ENCODE results near the gene TNFAIP1.
A peak's percentile ranks its signal among the peaks of the same experiment; 100 is the strongest.

Gene TNFAIP1

GRCh38 chr17:28319598-28319935, 16.0 kb upstream of the TNFAIP1 start:
- no peak overlapping the region for H3K18ac ChIP-seq (ENCODE audit: low read length)
- H2AK5ac ChIP-seq (ENCODE audit: low read depth, low read length): no peak overlapping the region
- H3K4me3 ChIP-seq (ENCODE audit: low read length in 2 of 2): peak overlapping the region; percentile 58 to 96
- H3K79me1 ChIP-seq (ENCODE audit: low read depth, low read length): peaks cover 2% of the 10 kb centered on the region
- peak overlapping the region; percentile 87 for H2AFZ ChIP-seq (ENCODE audit: low read length)
- H3K27me3 ChIP-seq (ENCODE audit: control insufficient read depth in 3 of 3, insufficient read depth in 3 of 3, low read depth in 1 of 3, low read length in 3 of 3): no peaks in the 10 kb centered on the region
- H2BK12ac ChIP-seq (ENCODE audit: low read length): no peak overlapping the region
- WGBS, 2 donors (ENCODE audit: extremely low coverage in 2 of 2, insufficient read length in 2 of 2, insufficient replicate concordance in 1 of 2): no CpG with 5 or more reads among the region's 7 CpGs
- H3K36me3 ChIP-seq (replicated peaks in 1 of 2; ENCODE audit: control insufficient read depth in 2 of 2, insufficient read depth in 2 of 2, low read length in 2 of 2): peaks cover 0 to 44% of the 10 kb centered on the region in 2 donors
- H2BK120ac ChIP-seq (ENCODE audit: low read depth, low read length): no peak overlapping the region
- no peak overlapping the region for H3K4ac ChIP-seq (ENCODE audit: low read length)
- H3K23ac ChIP-seq (ENCODE audit: low read depth, low read length, poor library complexity): no peak overlapping the region
- H3K4me2 ChIP-seq (ENCODE audit: insufficient read depth, low read length, poor library complexity, severe bottlenecking): peak overlapping the region; percentile 56
- H4K91ac ChIP-seq (ENCODE audit: low read depth, low read length, poor library complexity): no peak overlapping the region
- no peak overlapping the region for H2BK15ac ChIP-seq (ENCODE audit: low read length)
- H3K9ac ChIP-seq (ENCODE audit: low read depth, low read length, poor library complexity): peak overlapping the region; percentile 93
- H2BK5ac ChIP-seq (ENCODE audit: low read length): peak overlapping the region; percentile 93
- no peak for DNase-seq (ENCODE audit: low spot score)
- H3K14ac ChIP-seq (ENCODE audit: low read length): no peak overlapping the region
- peaks cover 0 to 10% of the 10 kb centered on the region in 2 donors for H3K9me3 ChIP-seq (replicated peaks in 1 of 2; ENCODE audit: control insufficient read depth in 2 of 2, insufficient read depth in 1 of 2, low read depth in 1 of 2, low read length in 2 of 2)
- H4K8ac ChIP-seq (ENCODE audit: low read depth, low read length): no peak overlapping the region
- peaks cover 15 to 28% of the 10 kb centered on the region in 2 donors for H3K4me1 ChIP-seq (ENCODE audit: control insufficient read depth in 2 of 2, insufficient read depth in 1 of 2, low read depth in 1 of 2, low read length in 2 of 2)
- peak overlapping the region; percentile 74 for H3K27ac ChIP-seq (replicated peaks; ENCODE audit: low read length)

GRCh38 chr17:28320215-28321061, 15.1 kb upstream of the TNFAIP1 start:
- Histone ChIP-seq H4K8ac (ENCODE audit: low read depth, low read length) (no peak overlapping the region), H3K14ac (ENCODE audit: low read length) (no peak overlapping the region), H3K36me3 (replicated peaks in 1 of 2; ENCODE audit: control insufficient read depth in 2 of 2, insufficient read depth in 2 of 2, low read length in 2 of 2) (peaks cover 0 to 53% of the 10 kb centered on the region in 2 donors), H3K18ac (ENCODE audit: low read length) (no peak overlapping the region), H3K79me1 (ENCODE audit: low read depth, low read length) (peaks cover 2% of the 10 kb centered on the region), H3K27ac (replicated peaks; ENCODE audit: low read length) (no peak overlapping the region), H3K9ac (ENCODE audit: low read depth, low read length, poor library complexity) (no peak overlapping the region), H4K91ac (ENCODE audit: low read depth, low read length, poor library complexity) (no peak overlapping the region), H3K27me3 (ENCODE audit: control insufficient read depth in 3 of 3, insufficient read depth in 3 of 3, low read depth in 1 of 3, low read length in 3 of 3) (no peaks in the 10 kb centered on the region), H3K4me1 (ENCODE audit: control insufficient read depth in 2 of 2, insufficient read depth in 1 of 2, low read depth in 1 of 2, low read length in 2 of 2) (peaks cover 17 to 28% of the 10 kb centered on the region in 2 donors), H2AK5ac (ENCODE audit: low read depth, low read length) (no peak overlapping the region), H2AFZ (ENCODE audit: low read length) (no peak overlapping the region), H2BK12ac (ENCODE audit: low read length) (no peak overlapping the region), H3K4me3 (ENCODE audit: low read length in 2 of 2) (peak overlapping the region; percentile 58 to 96), H2BK15ac (ENCODE audit: low read length) (no peak overlapping the region), H2BK120ac (ENCODE audit: low read depth, low read length) (no peak overlapping the region), H3K23ac (ENCODE audit: low read depth, low read length, poor library complexity) (no peak overlapping the region), H3K9me3 (replicated peaks in 1 of 2; ENCODE audit: control insufficient read depth in 2 of 2, insufficient read depth in 1 of 2, low read depth in 1 of 2, low read length in 2 of 2) (peaks cover 0 to 10% of the 10 kb centered on the region in 2 donors), H3K4ac (ENCODE audit: low read length) (no peak overlapping the region), H3K4me2 (ENCODE audit: insufficient read depth, low read length, poor library complexity, severe bottlenecking) (peak overlapping the region; percentile 56), H2BK5ac (ENCODE audit: low read length) (no peak overlapping the region)
- WGBS, 2 donors (ENCODE audit: extremely low coverage in 2 of 2, insufficient read length in 2 of 2, insufficient replicate concordance in 1 of 2): no CpG with 5 or more reads among the region's 8 CpGs
- DNase-seq (ENCODE audit: low spot score): no peak

GRCh38 chr17:28324267-28324745, 11.3 kb upstream of the TNFAIP1 start:
- Histone ChIP-seq H3K14ac (ENCODE audit: low read length) (no peak overlapping the region), H3K9ac (ENCODE audit: low read depth, low read length, poor library complexity) (no peak overlapping the region), H3K18ac (ENCODE audit: low read length) (no peak overlapping the region), H3K23ac (ENCODE audit: low read depth, low read length, poor library complexity) (no peak overlapping the region), H2BK5ac (ENCODE audit: low read length) (no peak overlapping the region), H2AFZ (ENCODE audit: low read length) (no peak overlapping the region), H2AK5ac (ENCODE audit: low read depth, low read length) (no peak overlapping the region), H2BK12ac (ENCODE audit: low read length) (no peak overlapping the region), H3K4ac (ENCODE audit: low read length) (no peak overlapping the region), H3K9me3 (replicated peaks in 1 of 2; ENCODE audit: control insufficient read depth in 2 of 2, insufficient read depth in 1 of 2, low read depth in 1 of 2, low read length in 2 of 2) (peaks cover 0 to 10% of the 10 kb centered on the region in 2 donors), H3K27ac (replicated peaks; ENCODE audit: low read length) (no peak overlapping the region), H2BK120ac (ENCODE audit: low read depth, low read length) (no peak overlapping the region), H3K27me3 (ENCODE audit: control insufficient read depth in 3 of 3, insufficient read depth in 3 of 3, low read depth in 1 of 3, low read length in 3 of 3) (no peaks in the 10 kb centered on the region), H2BK15ac (ENCODE audit: low read length) (no peak overlapping the region), H3K79me1 (ENCODE audit: low read depth, low read length) (peaks cover 2% of the 10 kb centered on the region), H4K8ac (ENCODE audit: low read depth, low read length) (no peak overlapping the region), H3K4me1 (ENCODE audit: control insufficient read depth in 2 of 2, insufficient read depth in 1 of 2, low read depth in 1 of 2, low read length in 2 of 2) (peaks cover 13 to 29% of the 10 kb centered on the region in 2 donors), H3K36me3 (replicated peaks in 1 of 2; ENCODE audit: control insufficient read depth in 2 of 2, insufficient read depth in 2 of 2, low read length in 2 of 2) (peaks cover 19 to 91% of the 10 kb centered on the region in 2 donors), H3K4me3 (ENCODE audit: low read length in 2 of 2) (no peak overlapping the region), H4K91ac (ENCODE audit: low read depth, low read length, poor library complexity) (no peak overlapping the region), H3K4me2 (ENCODE audit: insufficient read depth, low read length, poor library complexity, severe bottlenecking) (no peak overlapping the region)
- WGBS, 2 donors (ENCODE audit: extremely low coverage in 2 of 2, insufficient read length in 2 of 2, insufficient replicate concordance in 1 of 2): no CpG with 5 or more reads among the region's 5 CpGs
- DNase-seq (ENCODE audit: low spot score): no peak

- H3K4me2 ChIP-seq (ENCODE audit: insufficient read depth, low read length, poor library complexity, severe bottlenecking): no peak overlapping the region
- no peak overlapping the region for H3K14ac ChIP-seq (ENCODE audit: low read length)
- H3K9ac ChIP-seq (ENCODE audit: low read depth, low read length, poor library complexity): no peak overlapping the region
- DNase-seq (ENCODE audit: low spot score): no peak
- H3K27ac ChIP-seq (replicated peaks; ENCODE audit: low read length): peak overlapping the region; percentile 17
- peaks cover 21 to 94% of the 10 kb centered on the region in 2 donors for H3K36me3 ChIP-seq (replicated peaks in 1 of 2; ENCODE audit: control insufficient read depth in 2 of 2, insufficient read depth in 2 of 2, low read length in 2 of 2)
- H3K27me3 ChIP-seq (ENCODE audit: control insufficient read depth in 3 of 3, insufficient read depth in 3 of 3, low read depth in 1 of 3, low read length in 3 of 3): no peaks in the 10 kb centered on the region
- H3K79me1 ChIP-seq (ENCODE audit: low read depth, low read length): peaks cover 2% of the 10 kb centered on the region
- H3K23ac ChIP-seq (ENCODE audit: low read depth, low read length, poor library complexity): no peak overlapping the region
- H3K4ac ChIP-seq (ENCODE audit: low read length): no peak overlapping the region
- H3K4me3 ChIP-seq (ENCODE audit: low read length in 2 of 2): no peak overlapping the region
- H2BK12ac ChIP-seq (ENCODE audit: low read length): no peak overlapping the region
- WGBS, 2 donors (ENCODE audit: extremely low coverage in 2 of 2, insufficient read length in 2 of 2, insufficient replicate concordance in 1 of 2): no CpG with 5 or more reads among the region's 3 CpGs
- H2BK15ac ChIP-seq (ENCODE audit: low read length): no peak overlapping the region
- peaks cover 13 to 28% of the 10 kb centered on the region in 2 donors for H3K4me1 ChIP-seq (ENCODE audit: control insufficient read depth in 2 of 2, insufficient read depth in 1 of 2, low read depth in 1 of 2, low read length in 2 of 2)
- H3K9me3 ChIP-seq (replicated peaks in 1 of 2; ENCODE audit: control insufficient read depth in 2 of 2, insufficient read depth in 1 of 2, low read depth in 1 of 2, low read length in 2 of 2): peaks cover 0 to 10% of the 10 kb centered on the region in 2 donors
- H4K91ac ChIP-seq (ENCODE audit: low read depth, low read length, poor library complexity): no peak overlapping the region
- H2BK5ac ChIP-seq (ENCODE audit: low read length): no peak overlapping the region
- no peak overlapping the region for H2AK5ac ChIP-seq (ENCODE audit: low read depth, low read length)
- H2BK120ac ChIP-seq (ENCODE audit: low read depth, low read length): no peak overlapping the region
- H2AFZ ChIP-seq (ENCODE audit: low read length): no peak overlapping the region
- H3K18ac ChIP-seq (ENCODE audit: low read length): no peak overlapping the region
- no peak overlapping the region for H4K8ac ChIP-seq (ENCODE audit: low read depth, low read length)
Observed at GRCh38 chr17:28324781-28325180, 10.8 kb upstream of the TNFAIP1 start.
